ENCODE results near the gene GID8. TPM values are rescaled to one million over a fixed set of nuclear protein-coding genes. Genes with fewer than 3 reads are reported as not detected.

The GID8 gene
- total RNA-seq, 1 experiment from 2014 or later = 37.2 TPM

GRCh38 chr20:62897666-62898065 lies 40.3 kb upstream of the GID8 start:
- Histone ChIP-seq H3K9me2 (replicated peaks; ENCODE audit: low read length) (no peaks in the 10 kb centered on the region), H3K9me3 (ENCODE audit: low read length) (no peaks in the 10 kb centered on the region), H3K9ac (ENCODE audit: low read length) (no peak overlapping the region), H2AFZ (ENCODE audit: low read length) (no peak overlapping the region), H4K20me1 (ENCODE audit: low read length) (0 out of 2 replicates have a peak, but pooled peaks cover 3% of the 10 kb centered on the region), H3K27me3 (ENCODE audit: low read length) (no peaks in the 10 kb centered on the region), H3K79me2 (ENCODE audit: low read length) (no peaks in the 10 kb centered on the region), H3K36me3 (ENCODE audit: low read depth, low read length) (peaks cover 40% of the 10 kb centered on the region), H3K4me3 (ENCODE audit: low read length) (no peak overlapping the region), H3K27ac (ENCODE audit: low read length) (no peak overlapping the region), H3F3A (ENCODE audit: low read length, unreplicated experiment) (no peaks in the 10 kb centered on the region), H3K4me2 (ENCODE audit: low read length) (no peak overlapping the region), H3K4me1 (ENCODE audit: insufficient read depth, low read length) (peaks cover 10% of the 10 kb centered on the region)
- CTCF ChIA-PET = no interaction called here
- no peak for ATAC-seq
- no TSS peak for BruUV-seq (replicated peaks)
- TF ChIP-seq, protein P1, sequence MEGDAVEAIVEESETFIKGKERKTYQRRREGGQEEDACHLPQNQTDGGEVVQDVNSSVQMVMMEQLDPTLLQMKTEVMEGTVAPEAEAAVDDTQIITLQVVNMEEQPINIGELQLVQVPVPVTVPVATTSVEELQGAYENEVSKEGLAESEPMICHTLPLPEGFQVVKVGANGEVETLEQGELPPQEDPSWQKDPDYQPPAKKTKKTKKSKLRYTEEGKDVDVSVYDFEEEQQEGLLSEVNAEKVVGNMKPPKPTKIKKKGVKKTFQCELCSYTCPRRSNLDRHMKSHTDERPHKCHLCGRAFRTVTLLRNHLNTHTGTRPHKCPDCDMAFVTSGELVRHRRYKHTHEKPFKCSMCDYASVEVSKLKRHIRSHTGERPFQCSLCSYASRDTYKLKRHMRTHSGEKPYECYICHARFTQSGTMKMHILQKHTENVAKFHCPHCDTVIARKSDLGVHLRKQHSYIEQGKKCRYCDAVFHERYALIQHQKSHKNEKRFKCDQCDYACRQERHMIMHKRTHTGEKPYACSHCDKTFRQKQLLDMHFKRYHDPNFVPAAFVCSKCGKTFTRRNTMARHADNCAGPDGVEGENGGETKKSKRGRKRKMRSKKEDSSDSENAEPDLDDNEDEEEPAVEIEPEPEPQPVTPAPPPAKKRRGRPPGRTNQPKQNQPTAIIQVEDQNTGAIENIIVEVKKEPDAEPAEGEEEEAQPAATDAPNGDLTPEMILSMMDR (conservative IDR thresholded peaks at IDR 0.05; ENCODE audit: low read depth, low read length) = no peak
- no peak for TF ChIP-seq EZH2phosphoT487 (IDR thresholded peaks at IDR 0.05; ENCODE audit: borderline replicate concordance, low read length)
- no peak for TF ChIP-seq EZH2 (IDR thresholded peaks at IDR 0.05; ENCODE audit: low read length, unreplicated experiment)
- DNase-seq = no peak
- POLR2A ChIA-PET (ENCODE audit: unreplicated experiment) = no interaction called here
- intact Hi-C loops (cut with micrococcal nuclease) = no loop called here

DNA sequence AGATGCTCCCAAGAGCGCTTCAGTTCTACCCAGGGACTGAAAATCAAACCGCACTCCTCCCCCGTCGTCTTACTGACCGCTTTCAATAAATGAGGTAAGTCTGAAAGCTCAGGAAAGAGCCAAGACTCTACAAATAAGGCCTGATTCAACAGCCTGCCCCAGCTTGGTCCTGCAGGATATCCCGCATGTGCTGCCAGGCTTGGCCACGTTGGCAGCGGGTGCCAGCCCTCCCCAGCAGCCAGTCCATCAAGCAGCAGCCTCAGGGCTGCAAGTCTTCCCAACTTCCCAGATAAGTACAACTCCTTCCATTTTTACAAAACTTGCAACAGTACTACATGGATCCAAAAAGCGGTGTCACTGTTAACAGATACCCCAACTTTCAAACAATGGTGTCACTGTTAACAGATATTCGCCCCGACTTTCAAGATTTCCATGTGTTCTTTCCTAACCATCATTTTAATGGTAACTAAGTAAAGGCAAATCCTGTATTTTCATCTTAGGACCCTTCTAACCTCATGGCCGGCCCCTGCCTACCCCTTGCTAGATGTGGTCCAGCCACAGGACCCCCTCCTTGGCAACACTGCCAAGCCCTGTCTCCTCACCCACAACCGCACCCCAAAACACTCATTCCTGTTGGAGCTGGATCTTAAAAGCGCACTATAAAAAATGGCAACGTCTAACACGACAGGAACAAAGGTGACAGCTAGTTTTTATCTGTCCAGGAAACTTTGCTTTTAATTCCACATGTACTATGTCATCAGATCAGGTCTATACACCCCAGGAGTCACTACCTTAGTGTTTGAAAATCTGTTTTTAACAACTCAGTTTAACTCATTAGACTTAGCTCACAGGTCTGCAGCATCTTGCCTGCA lies 39.6 kb upstream of the GID8 start:
- Histone ChIP-seq H3K4me3 (ENCODE audit: low read length) (no peak overlapping the region), H3K4me1 (ENCODE audit: insufficient read depth, low read length) (peaks cover 10% of the 10 kb centered on the region), H3K36me3 (ENCODE audit: low read depth, low read length) (peaks cover 40% of the 10 kb centered on the region), H4K20me1 (ENCODE audit: low read length) (0 out of 2 replicates have a peak, but pooled peaks cover 3% of the 10 kb centered on the region), H3K27me3 (ENCODE audit: low read length) (no peaks in the 10 kb centered on the region), H3K9ac (ENCODE audit: low read length) (no peak overlapping the region), H3F3A (ENCODE audit: low read length, unreplicated experiment) (no peaks in the 10 kb centered on the region), H3K4me2 (ENCODE audit: low read length) (no peak overlapping the region), H2AFZ (ENCODE audit: low read length) (no peak overlapping the region), H3K79me2 (ENCODE audit: low read length) (no peaks in the 10 kb centered on the region), H3K9me3 (ENCODE audit: low read length) (no peaks in the 10 kb centered on the region), H3K27ac (ENCODE audit: low read length) (no peak overlapping the region), H3K9me2 (replicated peaks; ENCODE audit: low read length) (no peaks in the 10 kb centered on the region)
- DNase-seq = no peak
- ATAC-seq = no peak
- POLR2A ChIA-PET (ENCODE audit: unreplicated experiment) = no interaction called here
- TF ChIP-seq, protein P1 (conservative IDR thresholded peaks at IDR 0.05; ENCODE audit: low read depth, low read length) = no peak
- TF ChIP-seq EZH2phosphoT487 (IDR thresholded peaks at IDR 0.05; ENCODE audit: borderline replicate concordance, low read length) (no peak), EZH2 (IDR thresholded peaks at IDR 0.05; ENCODE audit: low read length, unreplicated experiment) (no peak)
- CTCF ChIA-PET = no interaction called here
- intact Hi-C loops (cut with micrococcal nuclease) = no loop called here
- no TSS peak for BruUV-seq (replicated peaks)
